B cell (primary cell): ENCODE results near the gene DDX39B.

ENCODE experiments used
- EZH2 ChIP-seq: IDR thresholded peaks from 2 replicates; pipeline ENCODE4 v1.6.1; 2012; ENCODE audit warnings: borderline replicate concordance, low read depth, mild to moderate bottlenecking, moderate library complexity, low read length; ENCODE audit not compliant: insufficient read depth, poor library complexity, severe bottlenecking
- TF ChIP-seq, protein P1 (sequence below): fragments of 200-600 bp; IDR thresholded peaks from one replicate; pipeline ENCODE4 v1.8.0; 2022; ENCODE audit warnings: antibody characterized with exemption, mild to moderate bottlenecking

DNA sequence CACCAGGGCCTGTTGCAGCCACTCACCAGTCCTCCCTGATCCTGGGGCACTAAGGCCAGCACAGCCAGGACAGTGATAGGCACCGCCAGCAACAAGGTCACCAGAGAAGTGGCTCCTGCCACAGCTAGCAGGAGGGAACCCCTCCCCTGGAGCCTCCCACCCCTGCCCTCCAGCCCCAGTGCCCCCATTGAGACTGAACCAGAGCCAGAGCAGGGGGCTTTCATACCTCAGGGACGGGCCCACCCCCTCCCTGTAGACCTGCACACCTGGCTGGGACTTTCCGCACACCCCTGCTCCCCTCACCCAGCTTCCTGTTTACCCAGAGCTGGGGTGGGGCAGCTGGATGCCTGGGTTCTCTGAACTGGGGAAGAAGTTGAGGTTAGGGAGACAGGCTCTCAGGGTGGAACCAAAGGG lies 40.4 kb upstream of the DDX39B start, which contains the start of gene LTB:
- TF ChIP-seq, protein P1, sequence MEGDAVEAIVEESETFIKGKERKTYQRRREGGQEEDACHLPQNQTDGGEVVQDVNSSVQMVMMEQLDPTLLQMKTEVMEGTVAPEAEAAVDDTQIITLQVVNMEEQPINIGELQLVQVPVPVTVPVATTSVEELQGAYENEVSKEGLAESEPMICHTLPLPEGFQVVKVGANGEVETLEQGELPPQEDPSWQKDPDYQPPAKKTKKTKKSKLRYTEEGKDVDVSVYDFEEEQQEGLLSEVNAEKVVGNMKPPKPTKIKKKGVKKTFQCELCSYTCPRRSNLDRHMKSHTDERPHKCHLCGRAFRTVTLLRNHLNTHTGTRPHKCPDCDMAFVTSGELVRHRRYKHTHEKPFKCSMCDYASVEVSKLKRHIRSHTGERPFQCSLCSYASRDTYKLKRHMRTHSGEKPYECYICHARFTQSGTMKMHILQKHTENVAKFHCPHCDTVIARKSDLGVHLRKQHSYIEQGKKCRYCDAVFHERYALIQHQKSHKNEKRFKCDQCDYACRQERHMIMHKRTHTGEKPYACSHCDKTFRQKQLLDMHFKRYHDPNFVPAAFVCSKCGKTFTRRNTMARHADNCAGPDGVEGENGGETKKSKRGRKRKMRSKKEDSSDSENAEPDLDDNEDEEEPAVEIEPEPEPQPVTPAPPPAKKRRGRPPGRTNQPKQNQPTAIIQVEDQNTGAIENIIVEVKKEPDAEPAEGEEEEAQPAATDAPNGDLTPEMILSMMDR: no peak
- TF ChIP-seq EZH2: no peak
